Ascending aorta (tissue), 2 donors: Measurements from ENCODE around the gene MPZL1. TPM values are rescaled to one million over a fixed set of nuclear protein-coding genes. Genes with fewer than 3 reads are reported as not detected.

Experiments
- DNase-seq, 2 donors: peaks; one replicate each; pipeline ENCODE4 v3.0.0-alpha.2; 2019; ENCODE audit warnings: low spot score in 2 of 2
- H3K27ac ChIP-seq, 2 donors: fragments of 200-600 bp; sonication (generic); one replicate each; pipeline ENCODE4 v1.5.1; 2016 to 2017; ENCODE audit warnings: mild to moderate bottlenecking in 1 of 2
- H3K27me3 ChIP-seq: fragments of 200-600 bp; sonication (generic); one replicate; pipeline ENCODE4 v1.5.1; 2017
- H3K36me3 ChIP-seq, 2 donors: fragments of 200-600 bp; sonication (generic); one replicate each; pipeline ENCODE4 v1.5.1; 2016
- H3K4me1 ChIP-seq, 2 donors: fragments of 200-600 bp; sonication (generic); one replicate each; pipeline ENCODE4 v1.5.1; 2016 to 2017; ENCODE audit warnings: mild to moderate bottlenecking in 1 of 2
- H3K4me3 ChIP-seq, 2 donors: fragments of 200-600 bp; sonication (generic); one replicate each; pipeline ENCODE4 v1.5.1; 2016 to 2017; ENCODE audit warnings: mild to moderate bottlenecking in 1 of 2
- H3K9me3 ChIP-seq, 2 donors: fragments of 200-600 bp; sonication (generic); one replicate each; pipeline ENCODE4 v1.5.1; 2016
- intact Hi-C: fragments of 100-400 bp; cut with DNase I; formaldehyde crosslinking; loops from one replicate; pipeline ENCODE4 v1.15.1; 2023
- total RNA-seq: library from RNA; depleted of rRNA; stranded (reverse); fragments of >200 nt; gene quantifications from one replicate; pipeline ENCODE4 v1.1.0, GENCODE V29; 2016
- TF ChIP-seq, protein P1 (sequence below), 3 experiments: fragments of 200-600 bp in 2 of 3; fragments of 450-650 bp in 1 of 3; sonication (generic) in 2 of 3; IDR thresholded peaks; one replicate each; pipeline ENCODE4 v1.5.1; 2016 to 2019; ENCODE audit warnings: antibody characterized with exemption in 3 of 3, mild to moderate bottlenecking in 1 of 3, moderate library complexity in 1 of 3

MPZL1 gene
- total RNA-seq, 1 donor from 2014 or later = 58.9 TPM

DNA sequence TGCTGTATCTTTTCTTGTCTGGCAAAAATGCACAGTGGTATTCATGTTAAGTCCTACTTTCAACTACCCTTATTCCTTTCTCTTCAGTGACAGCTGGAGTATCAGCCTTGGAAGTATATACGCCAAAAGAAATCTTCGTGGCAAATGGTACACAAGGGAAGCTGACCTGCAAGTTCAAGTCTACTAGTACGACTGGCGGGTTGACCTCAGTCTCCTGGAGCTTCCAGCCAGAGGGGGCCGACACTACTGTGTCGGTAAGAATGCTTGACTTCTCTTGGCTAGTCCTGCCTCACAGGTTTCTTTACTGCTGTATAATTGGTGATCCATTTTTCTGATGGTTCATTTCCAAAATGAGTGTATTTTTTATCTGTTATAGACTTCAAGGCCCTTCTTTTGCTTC lies 43.7 kb downstream of the MPZL1 start:
- intact Hi-C loops = no loop called here
- H3K27ac ChIP-seq = no peak overlapping the region
- TF ChIP-seq, protein P1, sequence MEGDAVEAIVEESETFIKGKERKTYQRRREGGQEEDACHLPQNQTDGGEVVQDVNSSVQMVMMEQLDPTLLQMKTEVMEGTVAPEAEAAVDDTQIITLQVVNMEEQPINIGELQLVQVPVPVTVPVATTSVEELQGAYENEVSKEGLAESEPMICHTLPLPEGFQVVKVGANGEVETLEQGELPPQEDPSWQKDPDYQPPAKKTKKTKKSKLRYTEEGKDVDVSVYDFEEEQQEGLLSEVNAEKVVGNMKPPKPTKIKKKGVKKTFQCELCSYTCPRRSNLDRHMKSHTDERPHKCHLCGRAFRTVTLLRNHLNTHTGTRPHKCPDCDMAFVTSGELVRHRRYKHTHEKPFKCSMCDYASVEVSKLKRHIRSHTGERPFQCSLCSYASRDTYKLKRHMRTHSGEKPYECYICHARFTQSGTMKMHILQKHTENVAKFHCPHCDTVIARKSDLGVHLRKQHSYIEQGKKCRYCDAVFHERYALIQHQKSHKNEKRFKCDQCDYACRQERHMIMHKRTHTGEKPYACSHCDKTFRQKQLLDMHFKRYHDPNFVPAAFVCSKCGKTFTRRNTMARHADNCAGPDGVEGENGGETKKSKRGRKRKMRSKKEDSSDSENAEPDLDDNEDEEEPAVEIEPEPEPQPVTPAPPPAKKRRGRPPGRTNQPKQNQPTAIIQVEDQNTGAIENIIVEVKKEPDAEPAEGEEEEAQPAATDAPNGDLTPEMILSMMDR (IDR thresholded peaks at IDR 0.05) = no peak
- H3K9me3 ChIP-seq = no peaks in the 10 kb centered on the region
- DNase-seq = no peak
- no peaks in the 10 kb centered on the region for H3K27me3 ChIP-seq
- peaks cover 0 to 3% of the 10 kb centered on the region in 2 donors for H3K4me1 ChIP-seq
- H3K4me3 ChIP-seq = no peak overlapping the region
- peaks cover 8 to 40% of the 10 kb centered on the region in 2 donors for H3K36me3 ChIP-seq

DNA sequence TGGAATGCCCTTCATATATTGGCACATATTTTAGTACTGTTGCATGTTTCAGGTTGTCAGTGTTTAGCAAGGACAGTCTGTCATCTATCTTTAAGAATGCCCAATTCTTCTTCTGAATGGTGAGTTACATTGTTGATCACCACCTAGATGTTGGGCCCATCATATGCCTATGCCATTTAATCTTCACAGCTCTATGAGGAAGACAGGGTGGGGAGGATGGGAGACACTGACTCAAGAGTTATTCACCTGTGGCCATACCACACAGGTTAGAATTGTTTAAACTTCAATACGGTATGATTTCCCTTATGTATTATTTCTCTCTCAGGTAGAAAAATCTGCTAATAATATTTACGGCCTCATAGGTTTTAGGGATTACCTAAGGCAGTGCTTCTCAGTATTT lies 44.8 kb downstream of the MPZL1 start:
- Histone ChIP-seq H3K27ac (no peak overlapping the region), H3K9me3 (no peaks in the 10 kb centered on the region), H3K4me3 (no peak overlapping the region), H3K4me1 (peaks cover 0 to 3% of the 10 kb centered on the region in 2 donors), H3K36me3 (peaks cover 8 to 40% of the 10 kb centered on the region in 2 donors), H3K27me3 (no peaks in the 10 kb centered on the region)
- intact Hi-C loops = no loop called here
- TF ChIP-seq, protein P1 (IDR thresholded peaks at IDR 0.05) = no peak
- DNase-seq = no peak

- Histone ChIP-seq H3K4me3 (no peak overlapping the region), H3K27ac (no peak overlapping the region), H3K36me3 (peaks cover 8 to 40% of the 10 kb centered on the region in 2 donors), H3K4me1 (peaks cover 0 to 3% of the 10 kb centered on the region in 2 donors), H3K9me3 (no peaks in the 10 kb centered on the region), H3K27me3 (no peaks in the 10 kb centered on the region)
- intact Hi-C loops = no loop called here
- TF ChIP-seq, protein P1 (IDR thresholded peaks at IDR 0.05) = no peak
- no peak for DNase-seq
Measured at GRCh38 chr1:167767761-167768160, 46.0 kb downstream of the MPZL1 start.

GRCh38 chr1:167770127-167770526 lies 48.3 kb downstream of the MPZL1 start:
- no peaks in the 10 kb centered on the region for H3K9me3 ChIP-seq
- H3K4me1 ChIP-seq = peaks cover 0 to 11% of the 10 kb centered on the region in 2 donors
- no peak for DNase-seq
- TF ChIP-seq, protein P1 (IDR thresholded peaks at IDR 0.05) = no peak
- H3K4me3 ChIP-seq = no peak overlapping the region
- no peak overlapping the region for H3K27ac ChIP-seq
- intact Hi-C loops = no loop called here
- H3K36me3 ChIP-seq = peaks cover 8 to 40% of the 10 kb centered on the region in 2 donors
- H3K27me3 ChIP-seq = no peaks in the 10 kb centered on the region

DNA sequence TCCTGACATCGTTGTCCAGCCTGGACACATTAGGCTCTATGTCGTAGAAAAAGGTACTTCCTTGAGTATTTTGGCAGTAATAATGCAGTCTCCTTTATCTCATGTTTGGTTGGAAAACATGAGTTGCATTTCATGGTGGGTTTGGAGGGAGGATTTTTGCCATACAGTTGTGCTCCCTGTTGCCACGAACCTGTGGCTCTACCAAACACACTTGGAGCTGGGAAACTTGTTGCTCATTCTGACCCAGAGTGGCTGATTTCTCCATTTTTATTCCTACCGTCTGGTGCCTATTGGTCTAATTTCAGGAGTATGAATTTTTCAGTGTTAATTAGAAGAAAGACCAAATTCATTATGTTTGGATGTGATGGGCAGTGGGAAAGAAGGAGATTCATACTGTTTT lies 50.7 kb downstream of the MPZL1 start:
- Histone ChIP-seq H3K36me3 (peaks cover 0 to 26% of the 10 kb centered on the region in 2 donors), H3K9me3 (no peaks in the 10 kb centered on the region), H3K4me3 (no peak overlapping the region), H3K4me1 (peaks cover 0 to 20% of the 10 kb centered on the region in 2 donors), H3K27ac (no peak overlapping the region), H3K27me3 (no peaks in the 10 kb centered on the region)
- TF ChIP-seq, protein P1 (IDR thresholded peaks at IDR 0.05) = no peak
- intact Hi-C loops = no loop called here
- no peak for DNase-seq

DNA sequence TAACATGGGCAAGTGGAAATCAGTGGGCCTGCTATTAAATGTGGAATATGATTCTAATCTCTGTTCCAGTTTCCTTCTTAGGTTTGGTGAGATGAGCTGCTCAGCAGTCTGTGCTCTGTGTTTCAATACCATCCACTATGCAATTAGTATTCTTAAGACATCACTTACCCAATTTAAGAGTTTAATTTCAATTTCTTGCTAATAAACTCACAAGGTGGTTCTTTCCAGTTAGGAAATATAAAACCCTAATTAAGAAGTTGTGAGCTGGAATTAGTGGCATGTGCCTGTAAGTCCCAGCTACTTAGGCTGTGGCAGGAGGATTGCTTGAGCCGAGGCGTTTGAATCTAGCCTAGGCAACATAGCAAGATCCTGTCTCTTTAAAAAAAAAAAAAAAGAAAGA lies 51.7 kb downstream of the MPZL1 start:
- intact Hi-C loops = no loop called here
- no peaks in the 10 kb centered on the region for H3K27me3 ChIP-seq
- no peak for DNase-seq
- peaks cover 0 to 20% of the 10 kb centered on the region in 2 donors for H3K4me1 ChIP-seq
- H3K27ac ChIP-seq = no peak overlapping the region
- no peaks in the 10 kb centered on the region for H3K9me3 ChIP-seq
- TF ChIP-seq, protein P1 (IDR thresholded peaks at IDR 0.05) = no peak
- H3K36me3 ChIP-seq = peaks cover 0 to 17% of the 10 kb centered on the region in 2 donors
- H3K4me3 ChIP-seq = no peak overlapping the region
